GM12878 (cell line): ENCODE measurements around the gene ITIH1.

Source experiments
- ASH2L ChIP-seq: fragments of 300-600, 200-600 bp; sonication (generic); IDR thresholded peaks from 2 replicates; pipeline ENCODE4 v1.6.1; 2017; ENCODE audit warnings: low read depth, mild to moderate bottlenecking, borderline replicate concordance
- CREB1 ChIP-seq: IDR thresholded peaks from 2 replicates; pipeline ENCODE4 v1.6.1; 2012; ENCODE audit warnings: low read depth, mild to moderate bottlenecking, inconsistent platforms
- EZH2 ChIP-seq: IDR thresholded peaks from 2 replicates; pipeline ENCODE4 v1.6.1; 2012; ENCODE audit warnings: low read depth, mild to moderate bottlenecking, control low read depth, inconsistent platforms, low read length, borderline replicate concordance; ENCODE audit not compliant: control insufficient read depth
- LARP7 ChIP-seq: fragments of 450-650 bp; IDR thresholded peaks from 2 replicates; pipeline ENCODE4 v1.6.1; 2017; ENCODE audit warnings: mild to moderate bottlenecking
- MXI1 ChIP-seq: fragments of 150-350 bp; IDR thresholded peaks from 2 replicates; pipeline ENCODE4 v1.6.1; 2011; ENCODE audit warnings: low read depth, mild to moderate bottlenecking, inconsistent platforms, low read length, improper control_type of control experiment
- PAX8 ChIP-seq: fragments of 450-650 bp; IDR thresholded peaks from 2 replicates; pipeline ENCODE4 v1.6.1; 2017; ENCODE audit warnings: mild to moderate bottlenecking, moderate library complexity
- POLR2A ChIP-seq: IDR thresholded peaks from 2 replicates; pipeline ENCODE4 v1.6.1; 2011; ENCODE audit warnings: low read depth, mild to moderate bottlenecking, low read length
- RCOR1 ChIP-seq: conservative IDR thresholded peaks from 2 replicates; pipeline ENCODE4 v1.6.1; 2012; ENCODE audit warnings: low read depth, low read length, improper control_type of control experiment
- RUNX3 ChIP-seq: IDR thresholded peaks from 2 replicates; pipeline ENCODE4 v1.6.1; 2012; ENCODE audit warnings: low read length, inconsistent platforms
- TCF12 ChIP-seq: IDR thresholded peaks from 2 replicates; pipeline ENCODE4 v1.6.1; 2011; ENCODE audit warnings: low read depth, mild to moderate bottlenecking, low read length
- WRNIP1 ChIP-seq: IDR thresholded peaks from 2 replicates; pipeline ENCODE4 v1.6.1; 2011; ENCODE audit warnings: low read depth, low read length, improper control_type of control experiment, borderline replicate concordance
- TF ChIP-seq, protein P1 (sequence below): IDR thresholded peaks from 2 replicates; pipeline ENCODE4 v1.6.1; 2011; ENCODE audit warnings: borderline replicate concordance, low read depth, mild to moderate bottlenecking, moderate library complexity, mixed read lengths, low read length; ENCODE audit not compliant: insufficient read depth; ENCODE audit errors: extremely low read length
- TF ChIP-seq, protein P2 (sequence below), 3 experiments: IDR thresholded peaks in 2 of 3; conservative IDR thresholded peaks in 1 of 3; 2 replicates each; pipeline ENCODE4 v1.5.1; 2011; ENCODE audit warnings: low read depth in 3 of 3, low read length in 3 of 3, mild to moderate bottlenecking in 3 of 3, control low read depth in 2 of 3, moderate library complexity in 2 of 3, inconsistent platforms in 1 of 3, mixed read lengths in 1 of 3; ENCODE audit not compliant: control insufficient read depth in 2 of 3, insufficient read depth in 1 of 3; ENCODE audit errors: extremely low read depth in 1 of 3
- TF ChIP-seq, protein P3 (sequence below): IDR thresholded peaks from 2 replicates; pipeline ENCODE4 v1.6.1; 2011; ENCODE audit warnings: low read depth, mild to moderate bottlenecking, low read length, moderate library complexity, borderline replicate concordance; ENCODE audit errors: extremely low read depth

- TF ChIP-seq CREB1 (no peak), EZH2 (no peak), RUNX3 (no peak), PAX8 (no peak), POLR2A (no peak), MXI1 (no peak), RCOR1 (no peak), LARP7 (no peak), TCF12 (no peak), ASH2L (no peak), WRNIP1 (no peak)
- TF ChIP-seq, protein P1, sequence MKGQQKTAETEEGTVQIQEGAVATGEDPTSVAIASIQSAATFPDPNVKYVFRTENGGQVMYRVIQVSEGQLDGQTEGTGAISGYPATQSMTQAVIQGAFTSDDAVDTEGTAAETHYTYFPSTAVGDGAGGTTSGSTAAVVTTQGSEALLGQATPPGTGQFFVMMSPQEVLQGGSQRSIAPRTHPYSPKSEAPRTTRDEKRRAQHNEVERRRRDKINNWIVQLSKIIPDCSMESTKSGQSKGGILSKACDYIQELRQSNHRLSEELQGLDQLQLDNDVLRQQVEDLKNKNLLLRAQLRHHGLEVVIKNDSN: no peak
- TF ChIP-seq, protein P2, sequence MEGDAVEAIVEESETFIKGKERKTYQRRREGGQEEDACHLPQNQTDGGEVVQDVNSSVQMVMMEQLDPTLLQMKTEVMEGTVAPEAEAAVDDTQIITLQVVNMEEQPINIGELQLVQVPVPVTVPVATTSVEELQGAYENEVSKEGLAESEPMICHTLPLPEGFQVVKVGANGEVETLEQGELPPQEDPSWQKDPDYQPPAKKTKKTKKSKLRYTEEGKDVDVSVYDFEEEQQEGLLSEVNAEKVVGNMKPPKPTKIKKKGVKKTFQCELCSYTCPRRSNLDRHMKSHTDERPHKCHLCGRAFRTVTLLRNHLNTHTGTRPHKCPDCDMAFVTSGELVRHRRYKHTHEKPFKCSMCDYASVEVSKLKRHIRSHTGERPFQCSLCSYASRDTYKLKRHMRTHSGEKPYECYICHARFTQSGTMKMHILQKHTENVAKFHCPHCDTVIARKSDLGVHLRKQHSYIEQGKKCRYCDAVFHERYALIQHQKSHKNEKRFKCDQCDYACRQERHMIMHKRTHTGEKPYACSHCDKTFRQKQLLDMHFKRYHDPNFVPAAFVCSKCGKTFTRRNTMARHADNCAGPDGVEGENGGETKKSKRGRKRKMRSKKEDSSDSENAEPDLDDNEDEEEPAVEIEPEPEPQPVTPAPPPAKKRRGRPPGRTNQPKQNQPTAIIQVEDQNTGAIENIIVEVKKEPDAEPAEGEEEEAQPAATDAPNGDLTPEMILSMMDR (IDR thresholded peaks at IDR 0.05 in 2 of 3, conservative IDR thresholded peaks at IDR 0.05 in 1 of 3; ENCODE audit: control insufficient read depth in 2 of 3, extremely low read depth in 1 of 3, insufficient read depth in 1 of 3, low read depth in 3 of 3, low read length in 3 of 3): no peak
- TF ChIP-seq, protein P3, sequence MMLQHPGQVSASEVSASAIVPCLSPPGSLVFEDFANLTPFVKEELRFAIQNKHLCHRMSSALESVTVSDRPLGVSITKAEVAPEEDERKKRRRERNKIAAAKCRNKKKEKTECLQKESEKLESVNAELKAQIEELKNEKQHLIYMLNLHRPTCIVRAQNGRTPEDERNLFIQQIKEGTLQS: no peak
Measured at GRCh38 chr3:52787672-52788625, 10.6 kb downstream of the ITIH1 start.
